Mesothelial cell of epicardium (in vitro differentiated cells): ENCODE measurements around the gene TRPM3. TPM values are rescaled to one million over a fixed set of nuclear protein-coding genes. Genes with fewer than 3 reads are reported as not detected.

ENCODE experiments used
- DNase-seq, 2 experiments: peaks; one replicate each; pipeline ENCODE4 v3.0.0; 2021; ENCODE audit warnings: low spot score in 2 of 2; ENCODE audit not compliant: unreplicated experiment in 2 of 2
- H3K27ac Mint-ChIP-seq: 2 replicates; pipeline ENCODE4 v1.8.0; 2021; ENCODE audit warnings: mixed read lengths
- H3K27me3 Mint-ChIP-seq: 2 replicates; pipeline ENCODE4 v1.8.0; 2021; ENCODE audit warnings: low read depth, mixed read lengths
- H3K36me3 Mint-ChIP-seq: 2 replicates; pipeline ENCODE4 v1.8.0; 2021; ENCODE audit warnings: mixed read lengths
- H3K4me1 Mint-ChIP-seq: 2 replicates; pipeline ENCODE4 v1.8.0; 2021; ENCODE audit warnings: mixed read lengths
- H3K4me3 Mint-ChIP-seq: 2 replicates; pipeline ENCODE4 v1.8.0; 2021; ENCODE audit warnings: mild to moderate bottlenecking, moderate library complexity, mixed read lengths
- H3K9me3 Mint-ChIP-seq: 2 replicates; pipeline ENCODE4 v1.8.0; 2021; ENCODE audit warnings: mixed read lengths
- total RNA-seq: library from RNA; stranded (reverse); gene quantifications from 3 replicates; pipeline ENCODE4 v1.2.1, GENCODE V29; 2021
- TF ChIP-seq, protein P1 (sequence below): fragments of 200-600 bp; sonication (generic); IDR thresholded peaks from one replicate; pipeline ENCODE4 v1.5.0; 2021; ENCODE audit warnings: antibody characterized with exemption; ENCODE audit not compliant: unreplicated experiment

The TRPM3 gene
- total RNA-seq, 1 donor from 2014 or later: 1.6 TPM

- Mint-ChIP-seq H3K27ac (no peak overlapping the region), H3K9me3 (no peaks in the 10 kb centered on the region), H3K4me1 (peaks cover 25% of the 10 kb centered on the region), H3K36me3 (no peaks in the 10 kb centered on the region), H3K27me3 (no peaks in the 10 kb centered on the region), H3K4me3 (no peak overlapping the region)
- TF ChIP-seq, protein P1, sequence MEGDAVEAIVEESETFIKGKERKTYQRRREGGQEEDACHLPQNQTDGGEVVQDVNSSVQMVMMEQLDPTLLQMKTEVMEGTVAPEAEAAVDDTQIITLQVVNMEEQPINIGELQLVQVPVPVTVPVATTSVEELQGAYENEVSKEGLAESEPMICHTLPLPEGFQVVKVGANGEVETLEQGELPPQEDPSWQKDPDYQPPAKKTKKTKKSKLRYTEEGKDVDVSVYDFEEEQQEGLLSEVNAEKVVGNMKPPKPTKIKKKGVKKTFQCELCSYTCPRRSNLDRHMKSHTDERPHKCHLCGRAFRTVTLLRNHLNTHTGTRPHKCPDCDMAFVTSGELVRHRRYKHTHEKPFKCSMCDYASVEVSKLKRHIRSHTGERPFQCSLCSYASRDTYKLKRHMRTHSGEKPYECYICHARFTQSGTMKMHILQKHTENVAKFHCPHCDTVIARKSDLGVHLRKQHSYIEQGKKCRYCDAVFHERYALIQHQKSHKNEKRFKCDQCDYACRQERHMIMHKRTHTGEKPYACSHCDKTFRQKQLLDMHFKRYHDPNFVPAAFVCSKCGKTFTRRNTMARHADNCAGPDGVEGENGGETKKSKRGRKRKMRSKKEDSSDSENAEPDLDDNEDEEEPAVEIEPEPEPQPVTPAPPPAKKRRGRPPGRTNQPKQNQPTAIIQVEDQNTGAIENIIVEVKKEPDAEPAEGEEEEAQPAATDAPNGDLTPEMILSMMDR: no peak
- DNase-seq: no peak
Observed at GRCh38 chr9:70533492-70533891, 587.9 kb downstream of the TRPM3 start.

GRCh38 chr9:70532716-70533115, 588.7 kb downstream of the TRPM3 start:
- peaks cover 25% of the 10 kb centered on the region for H3K4me1 Mint-ChIP-seq
- H3K4me3 Mint-ChIP-seq: no peak overlapping the region
- no peak for DNase-seq
- TF ChIP-seq, protein P1: no peak
- no peaks in the 10 kb centered on the region for H3K36me3 Mint-ChIP-seq
- no peaks in the 10 kb centered on the region for H3K9me3 Mint-ChIP-seq
- H3K27ac Mint-ChIP-seq: no peak overlapping the region
- no peaks in the 10 kb centered on the region for H3K27me3 Mint-ChIP-seq

GRCh38 chr9:70531311-70531710, 590.1 kb downstream of the TRPM3 start:
- Mint-ChIP-seq H3K27me3 (no peaks in the 10 kb centered on the region), H3K4me1 (peaks cover 25% of the 10 kb centered on the region), H3K27ac (no peak overlapping the region), H3K4me3 (no peak overlapping the region), H3K36me3 (no peaks in the 10 kb centered on the region), H3K9me3 (no peaks in the 10 kb centered on the region)
- TF ChIP-seq, protein P1: no peak
- no peak for DNase-seq

- no peaks in the 10 kb centered on the region for H3K27me3 Mint-ChIP-seq
- no peak for DNase-seq
- H3K36me3 Mint-ChIP-seq: no peaks in the 10 kb centered on the region
- H3K4me1 Mint-ChIP-seq: peaks cover 20% of the 10 kb centered on the region
- H3K27ac Mint-ChIP-seq: no peak overlapping the region
- TF ChIP-seq, protein P1: no peak
- H3K4me3 Mint-ChIP-seq: no peak overlapping the region
- H3K9me3 Mint-ChIP-seq: no peaks in the 10 kb centered on the region
Observed at GRCh38 chr9:70530716-70531115, 590.7 kb downstream of the TRPM3 start.

DNA sequence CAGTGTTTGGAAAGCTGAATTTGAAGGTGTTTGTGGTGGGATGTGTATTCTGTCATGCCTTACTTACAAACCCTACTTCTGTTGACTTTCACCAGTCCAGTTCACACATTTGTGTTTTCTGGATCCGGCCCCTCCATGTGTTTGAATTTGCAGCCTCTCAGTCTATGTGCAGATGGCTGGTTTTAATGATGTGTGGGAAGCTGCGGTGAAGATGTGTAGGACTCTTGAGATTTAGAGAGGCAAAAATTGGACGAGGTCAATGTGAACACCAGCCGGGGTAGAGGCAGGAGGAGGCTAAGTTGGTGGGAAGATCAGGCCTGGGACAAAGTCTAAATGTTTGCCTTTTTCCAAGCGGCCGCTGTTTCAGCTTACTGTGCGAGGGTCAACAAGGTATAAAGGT, 591.6 kb downstream of the TRPM3 start:
- H3K27me3 Mint-ChIP-seq: no peaks in the 10 kb centered on the region
- peaks cover 11% of the 10 kb centered on the region for H3K4me1 Mint-ChIP-seq
- TF ChIP-seq, protein P1: no peak
- peaks cover 2% of the 10 kb centered on the region for H3K36me3 Mint-ChIP-seq
- H3K4me3 Mint-ChIP-seq: no peak overlapping the region
- no peak for DNase-seq
- H3K9me3 Mint-ChIP-seq: peaks cover 7% of the 10 kb centered on the region
- H3K27ac Mint-ChIP-seq: no peak overlapping the region

DNA sequence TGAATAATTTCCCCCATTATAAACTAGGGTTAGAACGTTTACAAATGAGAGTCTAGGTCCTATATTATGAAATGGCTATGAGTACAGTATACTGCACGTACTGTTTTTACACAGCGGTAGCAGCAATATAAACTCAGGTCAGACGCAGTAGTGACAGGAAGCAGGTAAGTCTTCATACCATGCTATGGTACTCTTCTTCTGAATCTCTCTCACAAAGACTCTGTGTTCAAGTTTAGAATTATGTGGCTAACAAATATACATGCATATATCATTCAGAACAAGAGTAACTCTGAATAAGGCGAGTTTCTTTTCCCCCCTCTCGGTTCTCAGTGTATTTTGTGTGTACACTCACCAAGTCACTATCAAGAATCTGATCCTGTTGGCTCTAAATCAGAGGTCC, 592.0 kb downstream of the TRPM3 start:
- Mint-ChIP-seq H3K36me3 (peaks cover 2% of the 10 kb centered on the region), H3K27me3 (no peaks in the 10 kb centered on the region), H3K27ac (no peak overlapping the region), H3K9me3 (peaks cover 12% of the 10 kb centered on the region), H3K4me3 (no peak overlapping the region), H3K4me1 (peaks cover 7% of the 10 kb centered on the region)
- TF ChIP-seq, protein P1: no peak
- DNase-seq: no peak
